HG02981 (cell line): Measurements from ENCODE around the gene ATP2A1.
A peak's percentile ranks its signal among the peaks of the same experiment; 100 is the strongest.
"Not testable (repeated sequence)": the region's sequence is repeated elsewhere in the genome, so short reads cannot be mapped to it uniquely, and the experiment has no call there.

Experiments used
- ATAC-seq: cut with Tn5 transposase; IDR thresholded peaks from one replicate; pipeline ENCODE4 v1.9.1; 2021; ENCODE audit warnings: mild to moderate bottlenecking, moderate library complexity; ENCODE audit not compliant: unreplicated experiment

ATP2A1 gene

DNA sequence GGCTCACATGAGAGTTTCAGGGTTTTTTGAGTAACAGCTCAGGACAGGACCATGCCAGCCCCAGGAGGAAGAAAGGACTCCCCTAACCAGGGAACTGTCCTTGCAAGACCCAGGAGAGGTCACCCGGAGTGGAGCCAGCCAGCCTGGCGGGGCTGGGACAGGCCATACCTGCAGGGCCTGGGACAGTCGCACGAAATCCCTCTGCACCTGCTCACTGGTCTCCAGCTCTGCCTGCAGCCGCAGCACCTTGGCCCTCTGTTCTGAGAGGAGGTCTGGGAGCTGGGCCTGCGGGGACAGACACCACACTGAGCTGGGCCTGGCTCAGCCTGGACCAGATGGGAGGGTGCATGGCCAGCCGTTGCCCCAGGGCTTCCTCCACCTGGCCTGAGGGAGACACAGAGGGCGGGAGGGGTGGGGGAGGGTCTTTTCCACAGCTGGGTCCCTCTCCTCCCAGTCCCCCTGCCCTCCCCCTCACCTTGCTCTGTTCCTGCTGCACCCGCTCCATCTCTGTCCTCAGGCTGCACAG lies 27.0 kb downstream of the ATP2A1 start:
- ATAC-seq: no peak

GRCh38 chr16:28905800-28906372 lies 27.6 kb downstream of the ATP2A1 start:
- ATAC-seq: no peak

DNA sequence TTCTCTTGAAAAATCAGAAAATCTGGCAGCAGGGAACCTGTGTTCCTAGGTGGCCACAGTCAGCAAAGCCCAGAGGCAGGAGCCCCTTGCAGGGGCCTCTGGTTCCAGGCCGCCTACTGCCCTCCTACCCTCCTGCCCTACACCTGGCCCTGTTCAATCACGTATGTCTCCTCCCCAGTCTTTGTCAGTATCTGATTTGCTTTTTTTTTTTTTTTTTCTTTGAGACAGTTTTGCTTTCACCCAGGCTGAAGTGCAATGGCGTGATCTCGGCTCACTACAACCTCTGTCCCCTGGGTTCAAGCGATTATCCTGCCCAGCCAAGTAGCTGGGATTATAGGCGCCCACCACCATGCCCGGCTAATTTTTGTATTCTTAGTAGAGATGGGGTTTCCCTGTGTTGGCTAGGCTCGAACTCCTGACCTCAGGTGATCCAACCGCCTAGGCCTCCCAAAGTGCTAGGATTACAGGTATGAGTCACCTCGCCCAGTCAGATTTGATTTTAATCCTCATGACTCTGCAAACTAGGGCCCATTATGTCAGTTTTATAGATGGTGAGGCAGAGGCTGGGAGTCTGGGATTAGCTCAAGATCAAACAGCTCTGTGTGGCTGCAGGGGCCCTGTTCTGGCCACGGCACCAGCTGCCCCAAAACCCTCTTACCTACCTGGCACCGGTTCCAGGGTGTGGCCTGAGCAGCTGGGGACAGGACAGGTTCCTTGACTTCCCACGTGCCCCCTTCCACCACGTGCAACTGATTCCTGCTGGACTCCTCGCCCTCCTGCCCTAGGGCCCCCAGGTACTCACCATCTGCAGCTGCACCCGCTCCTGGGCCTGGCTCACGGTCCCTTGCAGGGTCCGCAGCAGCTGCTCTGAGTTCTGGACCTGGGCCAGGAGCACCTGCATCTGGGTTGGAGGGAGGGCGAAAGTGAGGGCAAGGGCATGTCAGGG lies 32.1 kb downstream of the ATP2A1 start:
- ATAC-seq: no peak

GRCh38 chr16:28912558-28912957 lies 34.3 kb downstream of the ATP2A1 start:
- no peak for ATAC-seq

DNA sequence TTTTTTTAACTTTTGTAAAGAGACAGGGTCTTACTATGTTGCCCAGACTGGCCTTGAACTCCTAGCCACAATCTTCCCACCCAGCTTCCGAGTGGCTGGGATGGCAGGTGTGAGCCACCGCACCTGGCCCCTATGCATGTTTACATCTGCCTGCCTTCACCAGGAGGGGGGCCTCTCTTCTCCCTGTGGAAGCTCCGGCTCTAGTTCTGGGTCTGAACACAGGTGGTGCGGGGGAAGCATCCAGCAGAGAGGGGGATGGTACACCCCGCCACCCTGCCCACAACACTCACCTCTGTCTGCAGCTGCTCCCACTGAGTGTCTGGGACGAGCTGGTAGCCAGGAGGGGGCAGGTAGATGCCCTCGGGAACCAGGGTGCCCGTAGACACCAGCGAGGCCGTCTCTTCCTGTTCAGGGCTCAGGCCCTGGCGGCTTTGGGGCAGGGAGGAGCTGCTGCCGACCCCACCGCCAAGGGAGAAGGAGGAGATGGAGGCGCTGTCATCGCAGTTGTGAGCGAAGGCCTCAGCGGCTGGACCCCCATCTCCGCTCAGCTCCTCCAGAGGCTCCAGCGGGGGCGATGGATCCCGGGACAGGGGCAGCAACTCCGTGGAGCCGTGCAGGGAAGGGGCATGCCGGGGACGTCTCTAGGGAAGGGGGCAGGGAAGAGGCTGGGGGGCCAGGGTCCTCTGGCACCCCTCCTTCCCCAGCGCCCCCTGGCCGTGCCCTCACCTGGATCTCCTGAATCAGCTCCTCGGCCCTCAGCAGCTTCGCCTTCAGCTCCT lies 35.8 kb downstream of the ATP2A1 start:
- no peak for ATAC-seq

- no peak for ATAC-seq
Observed at GRCh38 chr16:28915181-28915580, 36.9 kb downstream of the ATP2A1 start.

- no peak for ATAC-seq
Observed at GRCh38 chr16:28917095-28917494, 38.8 kb downstream of the ATP2A1 start.

DNA sequence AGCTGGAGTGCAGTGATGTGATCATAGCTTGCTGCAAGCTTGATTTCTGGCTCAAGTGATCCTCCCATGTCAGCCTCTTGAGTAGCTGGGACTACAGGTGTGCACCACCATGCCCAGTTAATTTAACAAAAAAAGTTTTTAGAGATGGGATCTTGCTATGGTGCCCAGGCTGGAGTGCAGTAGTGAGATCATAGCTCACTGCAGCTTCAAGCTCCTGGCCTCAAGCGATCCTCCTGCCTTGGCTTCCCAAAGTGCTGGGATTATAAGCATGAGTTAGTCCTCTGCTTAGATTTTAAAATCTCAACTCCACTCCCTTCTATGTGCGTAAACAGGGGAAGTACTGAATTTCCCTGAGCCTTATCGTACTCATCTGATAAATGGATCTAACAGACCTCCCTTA lies 40.4 kb downstream of the ATP2A1 start:
- ATAC-seq: no peak

DNA sequence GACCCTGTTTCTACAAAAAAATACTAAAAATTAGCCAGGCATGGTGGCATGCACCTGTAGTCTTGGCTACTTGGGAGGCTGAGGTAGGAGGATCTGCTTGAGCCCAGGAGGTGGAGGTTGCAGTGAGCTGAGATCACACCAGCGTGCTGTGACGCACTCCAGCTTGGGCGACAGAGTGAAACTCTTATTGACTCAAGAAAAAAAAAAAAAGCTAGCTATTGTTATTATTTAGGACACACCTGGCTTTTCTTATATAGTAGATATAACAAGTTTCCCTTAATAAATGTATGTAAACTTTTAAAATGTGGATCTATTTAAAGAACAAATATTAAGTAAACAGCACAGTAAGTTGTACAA lies 44.9 kb downstream of the ATP2A1 start:
- ATAC-seq: no peak

DNA sequence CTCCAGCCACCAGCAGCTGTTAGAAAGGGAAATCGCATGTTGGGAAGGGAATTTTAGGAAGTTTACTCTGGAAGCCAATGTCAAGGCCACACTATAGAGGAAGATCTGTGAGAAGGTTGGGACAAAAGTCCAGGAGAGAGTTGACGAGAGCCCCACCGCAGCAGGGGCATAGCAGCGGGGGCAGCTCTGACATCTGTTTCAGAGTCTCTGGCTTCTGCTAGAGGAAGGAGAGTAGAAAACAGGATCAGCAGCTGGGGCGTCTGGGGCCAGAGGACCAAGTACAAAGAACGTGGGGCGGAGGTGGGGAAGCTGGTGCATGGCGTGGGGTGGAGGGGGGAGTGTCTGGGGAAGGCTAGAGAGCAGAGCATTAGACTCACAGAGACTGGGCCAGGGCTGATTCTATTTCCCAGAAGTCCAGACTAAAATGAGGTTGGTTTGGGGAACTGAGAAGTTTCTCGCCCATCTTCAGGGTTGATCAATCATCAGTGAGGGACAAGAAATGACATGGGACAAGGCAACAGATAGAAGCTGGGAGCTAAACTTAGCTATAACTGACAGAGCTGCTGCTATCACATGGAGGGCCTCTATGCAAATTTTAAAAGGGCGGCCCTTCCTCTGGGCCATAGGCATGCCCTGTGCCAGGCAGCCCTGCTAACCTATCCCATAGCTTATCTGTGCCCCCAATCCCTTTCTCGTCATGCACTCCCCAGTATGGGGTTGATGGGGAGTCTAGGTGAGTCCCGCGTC lies 45.5 kb downstream of the ATP2A1 start:
- peak; percentile 47 for ATAC-seq

GRCh38 chr16:28924399-28924761 lies 46.1 kb downstream of the ATP2A1 start:
- no peak for ATAC-seq

DNA sequence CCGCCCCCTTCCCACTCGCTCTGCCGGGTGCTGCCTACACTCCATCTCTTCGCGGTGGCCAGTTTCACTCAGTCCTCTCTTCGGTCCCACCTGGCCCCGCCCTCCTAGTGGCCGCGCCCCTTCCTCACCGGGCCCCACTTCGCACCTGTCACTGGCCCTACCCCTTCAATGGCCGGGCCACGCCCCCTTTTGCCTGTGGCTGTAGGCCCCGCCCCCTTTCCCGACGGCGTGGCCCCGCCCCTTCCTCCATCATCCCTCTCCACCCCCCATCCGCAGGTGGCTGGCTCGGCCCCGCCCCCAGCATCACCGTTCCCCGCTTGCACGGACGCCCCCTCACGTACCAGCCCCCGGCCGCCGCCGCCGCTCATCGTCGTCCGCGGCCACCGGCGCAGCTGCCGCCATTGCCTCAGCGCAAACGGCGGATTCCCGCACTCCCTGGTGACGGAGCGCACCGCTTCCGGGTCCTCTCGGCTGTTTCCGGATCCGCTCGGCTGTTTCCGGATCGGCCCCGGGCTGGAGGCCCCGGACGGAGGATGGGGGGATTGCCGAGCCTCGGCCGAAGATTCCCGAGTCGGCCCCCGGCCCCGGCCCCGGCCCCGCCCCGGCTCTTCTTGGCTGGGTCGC lies 46.6 kb downstream of the ATP2A1 start, which contains the start of gene RABEP2:
TSS of gene RABEP2 (minus strand) at position 477 of the 624 bp plus-strand sequence. CDS start at position 402, 75 bp downstream.
- peak; percentile 62 for ATAC-seq

DNA sequence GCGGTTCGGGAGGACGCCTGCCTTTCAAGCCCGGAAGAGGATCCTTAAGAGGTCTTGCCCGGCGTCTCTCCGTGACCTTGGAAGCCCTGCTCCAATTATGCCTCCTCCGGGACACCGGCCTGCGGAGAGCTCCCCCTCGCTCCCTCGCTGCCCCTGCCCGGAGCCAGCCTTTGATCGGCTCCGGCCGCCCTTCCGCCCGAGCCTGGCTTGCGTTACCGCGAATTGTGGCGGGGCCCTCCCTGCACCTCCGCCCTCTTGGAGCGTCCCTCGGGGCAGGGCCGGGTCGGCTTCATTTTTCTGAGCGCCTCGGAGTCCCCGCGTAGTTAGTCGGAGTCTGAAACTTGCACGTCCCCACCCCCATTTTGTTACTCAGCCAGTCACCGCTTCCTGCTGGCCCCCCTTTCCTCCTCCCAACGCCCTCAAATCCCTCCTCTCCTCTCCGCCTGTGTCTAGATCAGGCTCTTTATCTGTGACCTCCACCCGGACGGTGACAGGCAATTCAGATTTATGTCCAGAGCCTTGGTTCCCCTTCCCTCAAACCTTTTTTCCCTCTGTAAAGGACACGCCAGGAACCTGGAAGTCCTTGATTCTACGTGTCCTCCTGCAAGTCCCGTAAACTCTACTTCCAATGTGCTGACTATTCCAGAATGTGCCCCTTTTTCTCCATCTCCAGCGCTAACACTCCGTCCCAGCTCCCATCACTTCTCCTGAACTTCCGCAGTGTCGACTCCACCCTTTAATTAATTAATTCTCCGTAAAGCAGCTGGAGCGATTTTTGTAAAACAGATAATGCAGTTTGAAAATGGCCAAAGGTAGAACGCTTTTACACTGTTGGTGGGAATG lies 47.3 kb downstream of the ATP2A1 start:
- peak; percentile 26 for ATAC-seq

- not testable (repeated sequence) for ATAC-seq
Observed at GRCh38 chr16:28926284-28926683, 48.0 kb downstream of the ATP2A1 start.

DNA sequence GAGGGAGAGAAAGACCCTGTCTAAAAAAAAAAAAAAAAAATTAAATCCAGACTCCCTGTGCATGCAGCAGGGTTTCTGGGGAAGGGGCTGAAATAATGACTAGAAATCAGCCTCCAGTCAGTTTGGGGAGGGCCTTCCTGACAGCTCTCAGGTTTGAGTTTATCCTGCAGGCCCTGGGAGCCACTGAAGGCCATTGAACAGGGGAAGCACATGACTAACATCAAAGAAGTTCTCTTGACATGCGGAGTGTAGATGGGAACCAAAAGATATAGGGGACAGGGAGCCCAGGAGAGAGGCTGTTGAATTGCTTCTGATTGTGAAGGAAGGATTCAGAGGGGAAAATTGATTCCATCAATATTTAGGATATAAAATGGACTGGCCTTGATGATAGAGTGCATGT lies 49.5 kb downstream of the ATP2A1 start:
- no peak for ATAC-seq

- ATAC-seq: no peak
Observed at GRCh38 chr16:28930203-28930602, 51.9 kb downstream of the ATP2A1 start.

DNA sequence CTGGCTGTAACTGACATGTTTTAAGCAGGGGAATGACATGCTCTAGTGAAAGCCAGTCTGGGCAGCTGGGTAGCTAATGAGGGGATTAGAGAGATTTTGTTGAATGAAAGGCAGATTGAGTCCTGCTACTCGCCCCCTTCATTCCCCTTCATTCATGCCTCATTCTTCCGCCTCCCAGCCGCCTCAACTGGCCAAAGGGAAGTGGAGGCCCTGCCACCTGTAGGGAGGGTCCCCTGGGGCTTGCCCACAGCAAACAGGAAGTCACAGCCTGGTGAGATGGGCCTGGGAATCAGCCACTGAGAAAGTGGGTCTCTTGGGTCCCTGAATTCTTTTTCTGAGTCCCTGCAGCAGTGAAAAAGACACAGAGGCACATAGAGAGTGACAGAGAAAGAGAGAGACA lies 52.4 kb downstream of the ATP2A1 start:
- ATAC-seq: no peak

- no peak for ATAC-seq
Observed at GRCh38 chr16:28931801-28932225, 53.5 kb downstream of the ATP2A1 start, which contains the start of gene CD19. Gene CD19 (plus strand): TSS chr16:28931971. CDS start chr16:28932001, 30 bp downstream.
